Loucy (cell line): ENCODE results near the gene SMTN.

Source experiments
- H2AFZ ChIP-seq: fragments of 200-600 bp; sonication (generic); 2 replicates; pipeline ENCODE4 v1.6.0; 2016; ENCODE audit warnings: antibody characterized with exemption, mild to moderate bottlenecking, low read length, moderate library complexity
- H3F3A ChIP-seq: fragments of 200-600 bp; 2 replicates; pipeline ENCODE4 v1.6.0; 2016; ENCODE audit warnings: antibody characterized with exemption, low read depth, mild to moderate bottlenecking
- H3K27me3 ChIP-seq: fragments of 200-600 bp; sonication (generic); 2 replicates; pipeline ENCODE4 v1.6.1; 2014; ENCODE audit warnings: low read length, mild to moderate bottlenecking; ENCODE audit not compliant: insufficient read depth, poor library complexity, severe bottlenecking
- H3K36me3 ChIP-seq: fragments of 200-600 bp; sonication (generic); 2 replicates; pipeline ENCODE4 v1.6.1; 2016; ENCODE audit warnings: low read length; ENCODE audit not compliant: insufficient read depth
- H3K4me1 ChIP-seq: fragments of 200-600 bp; sonication (generic); 2 replicates; pipeline ENCODE4 v1.5.1; 2014; ENCODE audit warnings: low read length, mild to moderate bottlenecking; ENCODE audit not compliant: insufficient read depth, poor library complexity, severe bottlenecking
- H3K4me2 ChIP-seq: fragments of 200-600 bp; sonication (generic); 2 replicates; pipeline ENCODE4 v1.6.0; 2014; ENCODE audit warnings: antibody characterized with exemption, low read length, low read depth, mild to moderate bottlenecking; ENCODE audit not compliant: poor library complexity, severe bottlenecking
- H3K4me3 ChIP-seq: fragments of 200-600 bp; sonication (generic); 2 replicates; pipeline ENCODE4 v1.5.1; 2014; ENCODE audit warnings: low read length, mild to moderate bottlenecking, mixed read lengths; ENCODE audit not compliant: poor library complexity, severe bottlenecking
- H3K79me2 ChIP-seq: fragments of 200-600 bp; sonication (generic); 2 replicates; pipeline ENCODE4 v1.6.1; 2014; ENCODE audit warnings: low read length; ENCODE audit not compliant: insufficient read depth
- H3K9ac ChIP-seq: fragments of 200-600 bp; sonication (generic); 2 replicates; pipeline ENCODE4 v1.6.0; 2014; ENCODE audit warnings: mild to moderate bottlenecking, low read depth, low read length, moderate library complexity; ENCODE audit not compliant: poor library complexity, severe bottlenecking
- H3K9me2 ChIP-seq: fragments of 200-600 bp; sonication (generic); replicated peaks from 2 replicates; pipeline ENCODE4 v1.6.1; 2016; ENCODE audit warnings: low read depth, low read length, mixed read lengths
- H3K9me3 ChIP-seq: fragments of 200-600 bp; sonication (generic); 2 replicates; pipeline ENCODE4 v1.6.1; 2014; ENCODE audit warnings: mild to moderate bottlenecking, antibody characterized with exemption, low read length, low read depth; ENCODE audit not compliant: insufficient read depth
- H4K20me1 ChIP-seq: fragments of 200-600 bp; sonication (generic); 2 replicates; pipeline ENCODE4 v1.6.0; 2014; ENCODE audit warnings: antibody characterized with exemption, low read length, mild to moderate bottlenecking; ENCODE audit not compliant: insufficient read depth, poor library complexity, severe bottlenecking
- CTCF ChIP-seq: fragments of 200-600 bp; sonication (generic); conservative IDR thresholded peaks from 2 replicates; pipeline ENCODE4 v1.5.1; 2014; ENCODE audit warnings: mild to moderate bottlenecking, antibody characterized with exemption, low read length
- EZH2phosphoT487 ChIP-seq: fragments of 200-600 bp; IDR thresholded peaks from 2 replicates; pipeline ENCODE4 v1.6.1; 2018; ENCODE audit warnings: antibody characterized with exemption, mild to moderate bottlenecking, moderate library complexity, borderline replicate concordance

Gene SMTN

DNA sequence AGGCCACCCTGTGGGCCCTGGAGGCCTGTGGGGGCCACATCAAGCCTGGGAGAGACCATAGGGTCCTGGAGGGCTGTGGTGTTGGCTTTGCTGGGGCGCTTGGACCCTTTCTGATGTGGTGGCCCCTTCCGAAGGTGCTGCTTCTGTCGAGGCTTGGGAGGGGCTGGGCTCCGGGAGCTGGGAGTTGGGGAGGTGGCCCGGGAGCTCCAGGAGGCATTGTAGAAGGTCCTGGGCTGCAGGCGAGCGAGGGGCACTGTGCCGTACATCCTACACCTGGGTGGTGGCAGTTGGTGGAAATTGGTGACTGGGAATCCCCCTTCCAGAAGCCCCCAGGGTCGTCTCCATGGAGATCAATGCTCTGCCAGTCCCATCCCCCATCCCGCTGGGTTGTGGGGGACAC lies 56.6 kb downstream of the SMTN start:
- Histone ChIP-seq H3F3A (no peaks in the 10 kb centered on the region), H3K36me3 (no peaks in the 10 kb centered on the region), H3K4me2 (no peak overlapping the region), H3K79me2 (no peaks in the 10 kb centered on the region), H3K4me3 (no peak overlapping the region), H4K20me1 (no peaks in the 10 kb centered on the region), H3K9me2 (no peaks in the 10 kb centered on the region), H3K27me3 (no peaks in the 10 kb centered on the region), H3K9me3 (no peaks in the 10 kb centered on the region), H3K9ac (no peak overlapping the region), H3K4me1 (no peaks in the 10 kb centered on the region), H2AFZ (no peak overlapping the region)
- no peak for TF ChIP-seq CTCF
- no peak for TF ChIP-seq EZH2phosphoT487

- no peaks in the 10 kb centered on the region for H3K9me3 ChIP-seq
- no peak overlapping the region for H3K4me2 ChIP-seq
- no peaks in the 10 kb centered on the region for H3F3A ChIP-seq
- H3K9me2 ChIP-seq: no peaks in the 10 kb centered on the region
- H3K4me1 ChIP-seq: no peaks in the 10 kb centered on the region
- H3K36me3 ChIP-seq: no peaks in the 10 kb centered on the region
- no peaks in the 10 kb centered on the region for H3K27me3 ChIP-seq
- no peaks in the 10 kb centered on the region for H3K79me2 ChIP-seq
- TF ChIP-seq EZH2phosphoT487 (no peak), CTCF (no peak)
- H2AFZ ChIP-seq: no peak overlapping the region
- no peak overlapping the region for H3K9ac ChIP-seq
- no peak overlapping the region for H3K4me3 ChIP-seq
- H4K20me1 ChIP-seq: no peaks in the 10 kb centered on the region
Observed at GRCh38 chr22:31138126-31138525, 57.0 kb downstream of the SMTN start.

GRCh38 chr22:31139066-31139465 lies 57.9 kb downstream of the SMTN start:
- Histone ChIP-seq H3K4me2 (no peak overlapping the region), H3K4me3 (no peak overlapping the region), H3K27me3 (no peaks in the 10 kb centered on the region), H4K20me1 (no peaks in the 10 kb centered on the region), H3F3A (no peaks in the 10 kb centered on the region), H2AFZ (no peak overlapping the region), H3K9me2 (no peaks in the 10 kb centered on the region), H3K4me1 (no peaks in the 10 kb centered on the region), H3K9me3 (no peaks in the 10 kb centered on the region), H3K9ac (no peak overlapping the region), H3K36me3 (no peaks in the 10 kb centered on the region), H3K79me2 (no peaks in the 10 kb centered on the region)
- no peak for TF ChIP-seq CTCF
- no peak for TF ChIP-seq EZH2phosphoT487
